ENCODE data around the gene P3R3URF. TPM values are rescaled to one million over a fixed set of nuclear protein-coding genes. Genes with fewer than 3 reads are reported as not detected.
A peak's percentile ranks its signal among the peaks of the same experiment; 100 is the strongest.

The P3R3URF gene
- total and polyA plus RNA-seq, 9 of the 15 experiments (the other 6 are each of a cell fraction or from before 2014, with no cell fraction given): not detected

DNA sequence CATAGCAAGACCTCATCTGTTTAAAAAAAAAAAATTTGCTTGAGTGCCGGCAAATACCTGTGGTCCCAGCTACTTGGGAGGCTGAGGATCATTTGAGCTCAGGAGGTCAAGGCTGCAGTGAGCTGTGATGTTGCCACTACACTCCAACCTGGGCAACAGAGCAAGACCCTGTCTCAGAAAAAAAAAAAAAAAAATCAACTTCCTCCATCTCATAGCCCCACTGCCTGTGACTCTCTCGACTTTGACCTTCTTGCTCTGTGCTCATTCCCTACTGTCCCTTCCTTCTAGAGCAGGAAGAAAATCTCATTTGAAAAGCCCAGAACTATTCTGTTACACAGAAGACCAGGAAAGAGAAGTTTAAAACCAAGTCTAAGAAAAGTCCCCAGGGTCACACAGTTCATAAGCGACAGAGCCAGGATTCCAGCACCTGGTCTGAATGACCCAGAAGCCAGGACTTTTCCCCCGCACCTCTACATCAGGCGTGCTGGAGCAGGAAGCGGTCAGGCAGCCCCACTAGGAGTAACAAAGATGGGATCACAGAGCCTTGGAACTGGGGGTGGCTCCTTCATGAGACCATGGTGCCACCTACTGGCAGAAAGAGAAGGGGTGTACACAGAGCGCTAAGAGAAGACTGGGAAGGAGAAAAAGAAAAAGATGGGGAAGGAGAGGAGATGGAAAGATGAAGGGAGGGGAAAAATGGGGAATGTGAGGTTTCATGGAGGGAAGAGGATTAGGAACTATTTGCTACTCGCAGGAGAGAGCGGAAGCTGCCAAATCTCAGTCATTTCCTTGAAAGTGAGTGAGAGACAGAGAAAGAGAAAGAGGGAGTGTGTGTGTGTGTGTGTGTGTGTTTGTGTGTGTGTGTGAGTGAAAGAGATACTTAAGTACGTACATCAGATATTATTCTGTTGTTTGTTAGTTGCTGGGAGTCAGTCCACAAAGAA, 3.1 kb upstream of the P3R3URF start (continued):
- TF ChIP-seq RBM25 (IDR thresholded peaks at IDR 0.05; ENCODE audit: low read depth, low read length, severe bottlenecking) (no peak), HINFP (tag; conservative IDR thresholded peaks at IDR 0.05; ENCODE audit: low read depth) (no peak), TAF1 (IDR thresholded peaks at IDR 0.05; ENCODE audit: control insufficient read depth, extremely low read depth, insufficient read depth, low read length, severe bottlenecking) (no peak), SP1 (CRISPR knock-in tag; IDR thresholded peaks at IDR 0.05) (no peak; the same call in 1 of the 2 replicates), FOXJ2 (tag; IDR thresholded peaks at IDR 0.05) (no peak), HLTF (IDR thresholded peaks at IDR 0.05) (peak; percentile 90), NRF1 (conservative IDR thresholded peaks at IDR 0.05 in 1 of 2, IDR thresholded peaks at IDR 0.05 in 1 of 2) (0 out of 4 replicates have a peak, but pooled peaks of 1 of the 2 experiments have one; percentile 10), ZNF12 (CRISPR knock-in tag; IDR thresholded peaks at IDR 0.05) (no peak), ELK1 (CRISPR knock-in tag; IDR thresholded peaks at IDR 0.05) (no peak), NBN (IDR thresholded peaks at IDR 0.05; ENCODE audit: low read depth) (peak; percentile 94), BRF2 (IDR thresholded peaks at IDR 0.05; ENCODE audit: borderline replicate concordance, insufficient read depth, insufficient read length) (no peak), CBFA2T3 (IDR thresholded peaks at IDR 0.05) (peak; percentile 11; the same call in 1 of the 2 replicates), CEBPG (CRISPR knock-in tag; IDR thresholded peaks at IDR 0.05) (no peak), CEBPG (tag; conservative IDR thresholded peaks at IDR 0.05 in 1 of 2, IDR thresholded peaks at IDR 0.05 in 1 of 2) (no peak), ZNF121 (CRISPR knock-in tag; conservative IDR thresholded peaks at IDR 0.05) (peak; percentile 97), HBP1 (CRISPR knock-in tag; IDR thresholded peaks at IDR 0.05) (peak; percentile 95), DPF2 (IDR thresholded peaks at IDR 0.05) (peak; percentile 77), ZKSCAN1 (IDR thresholded peaks at IDR 0.05; ENCODE audit: low read depth, low read length) (peak; percentile 65; the same call in 1 of the 2 replicates)
- TF ChIP-seq, protein P1, sequence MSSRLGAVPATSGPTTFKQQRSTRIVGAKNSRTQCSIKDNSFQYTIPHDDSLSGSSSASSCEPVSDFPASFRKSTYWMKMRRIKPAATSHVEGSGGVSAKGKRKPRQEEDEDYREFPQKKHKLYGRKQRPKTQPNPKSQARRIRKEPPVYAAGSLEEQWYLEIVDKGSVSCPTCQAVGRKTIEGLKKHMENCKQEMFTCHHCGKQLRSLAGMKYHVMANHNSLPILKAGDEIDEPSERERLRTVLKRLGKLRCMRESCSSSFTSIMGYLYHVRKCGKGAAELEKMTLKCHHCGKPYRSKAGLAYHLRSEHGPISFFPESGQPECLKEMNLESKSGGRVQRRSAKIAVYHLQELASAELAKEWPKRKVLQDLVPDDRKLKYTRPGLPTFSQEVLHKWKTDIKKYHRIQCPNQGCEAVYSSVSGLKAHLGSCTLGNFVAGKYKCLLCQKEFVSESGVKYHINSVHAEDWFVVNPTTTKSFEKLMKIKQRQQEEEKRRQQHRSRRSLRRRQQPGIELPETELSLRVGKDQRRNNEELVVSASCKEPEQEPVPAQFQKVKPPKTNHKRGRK (tag; IDR thresholded peaks at IDR 0.05): peak; percentile 67
